Putamen (tissue), 1 donor: ENCODE data around the gene NME8.

Experiments
- DNase-seq: peaks from one replicate; pipeline ENCODE4 v3.0.0-alpha.2; 2016; ENCODE audit warnings: low spot score

The NME8 gene

GRCh38 chr7:37901236-37901827 is 52.9 kb downstream of the NME8 start:
- no peak for DNase-seq

GRCh38 chr7:37901890-37902524 is 53.6 kb downstream of the NME8 start:
- no peak for DNase-seq

- no peak for DNase-seq
Observed at GRCh38 chr7:37908221-37908788, 59.9 kb downstream of the NME8 start.

GRCh38 chr7:37912756-37913155 is 64.4 kb downstream of the NME8 start:
- no peak for DNase-seq

GRCh38 chr7:37915438-37915837 is 67.0 kb downstream of the NME8 start:
- no peak for DNase-seq

- DNase-seq: no peak
Observed at GRCh38 chr7:37916017-37916672, 67.7 kb downstream of the NME8 start.

GRCh38 chr7:37916673-37917660 is 68.6 kb downstream of the NME8 start, which contains the start of gene SFRP4:
Gene SFRP4 (minus strand): TSS chr7:37916817. CDS start chr7:37916537, 280 bp downstream.
- peak; percentile 61 for DNase-seq

GRCh38 chr7:37918526-37918925 is 70.1 kb downstream of the NME8 start:
- no peak for DNase-seq

- DNase-seq: peak; percentile 45
Observed at GRCh38 chr7:37920305-37920848, 72.0 kb downstream of the NME8 start, which contains the start of gene EPDR1. Gene EPDR1 (plus strand): TSS chr7:37920640. CDS start chr7:37920940, 300 bp downstream.

- no peak for DNase-seq
Observed at GRCh38 chr7:37920849-37921805, 72.7 kb downstream of the NME8 start.

- DNase-seq: no peak
Observed at GRCh38 chr7:37921876-37922275, 73.5 kb downstream of the NME8 start.

GRCh38 chr7:37923996-37924395 is 75.6 kb downstream of the NME8 start:
- DNase-seq: no peak

- no peak for DNase-seq
Observed at GRCh38 chr7:37924491-37925041, 76.2 kb downstream of the NME8 start.

- DNase-seq: no peak
Observed at GRCh38 chr7:37925620-37926019, 77.2 kb downstream of the NME8 start.

- DNase-seq: no peak
Observed at GRCh38 chr7:37927773-37928444, 79.5 kb downstream of the NME8 start.

- no peak for DNase-seq
Observed at GRCh38 chr7:37928878-37929277, 80.5 kb downstream of the NME8 start.

GRCh38 chr7:37930226-37930948 is 82.0 kb downstream of the NME8 start:
- no peak for DNase-seq

GRCh38 chr7:37932543-37932942 is 84.1 kb downstream of the NME8 start:
- no peak for DNase-seq
